Activated T-helper 17 cell treated with anti-CD3 and anti-CD28 coated beads, Interleukin-2, amount 50 U/mL, for 72 hours (primary cell): ENCODE data around the gene ANXA6. TPM values are rescaled to one million over a fixed set of nuclear protein-coding genes. Genes with fewer than 3 reads are reported as not detected.
A peak's percentile ranks its signal among the peaks of the same experiment; 100 is the strongest.

Experiments used
- ATAC-seq: fragments of 150-1000 bp; cut with Tn5 transposase; replicated peaks from 2 replicates; pipeline ENCODE4 v1.10.0; 2021; ENCODE audit warnings: mild to moderate bottlenecking, moderate library complexity
- H3K27ac Mint-ChIP-seq: one replicate; pipeline ENCODE4 v1.8.0; 2022; ENCODE audit warnings: mixed read lengths
- H3K27me3 Mint-ChIP-seq: one replicate; pipeline ENCODE4 v1.8.0; 2022; ENCODE audit warnings: mixed read lengths
- H3K36me3 Mint-ChIP-seq: one replicate; pipeline ENCODE4 v1.8.0; 2022; ENCODE audit warnings: low read depth, mild to moderate bottlenecking, mixed read lengths
- H3K4me1 Mint-ChIP-seq: one replicate; pipeline ENCODE4 v1.8.0; 2022; ENCODE audit warnings: mixed read lengths
- H3K4me3 Mint-ChIP-seq: one replicate; pipeline ENCODE4 v1.8.0; 2022; ENCODE audit warnings: mild to moderate bottlenecking, mixed read lengths
- H3K9me3 Mint-ChIP-seq: one replicate; pipeline ENCODE4 v1.8.0; 2022; ENCODE audit warnings: mixed read lengths
- total RNA-seq, 2 donors: library from RNA; stranded (reverse); gene quantifications; one replicate each; pipeline ENCODE4 v1.2.3, GENCODE V29; 2022

Gene ANXA6
- total RNA-seq, 2 donors from 2014 or later = 432 to 559 TPM

DNA sequence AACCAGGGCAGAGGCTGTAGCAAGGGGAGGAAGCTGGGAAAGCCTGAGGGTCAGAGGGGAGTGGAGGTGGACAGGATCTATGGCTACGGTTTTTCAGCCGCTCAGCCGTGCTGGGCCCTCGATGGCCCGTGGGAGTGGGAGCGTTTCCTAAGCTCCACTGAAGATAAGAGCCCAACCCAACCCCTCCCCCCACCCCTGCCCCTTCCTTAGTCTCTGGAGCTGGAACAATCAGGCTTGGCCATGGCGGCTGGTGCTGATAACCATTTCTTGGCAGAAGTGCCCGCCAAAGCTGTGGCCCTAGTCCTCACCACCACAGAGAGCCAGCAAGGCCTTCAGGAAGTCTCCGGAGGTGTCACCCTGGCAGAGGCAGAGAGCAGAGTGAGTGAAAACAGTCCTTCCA is 56.4 kb downstream of the ANXA6 start:
- peaks cover 95% of the 10 kb centered on the region for H3K36me3 Mint-ChIP-seq

DNA sequence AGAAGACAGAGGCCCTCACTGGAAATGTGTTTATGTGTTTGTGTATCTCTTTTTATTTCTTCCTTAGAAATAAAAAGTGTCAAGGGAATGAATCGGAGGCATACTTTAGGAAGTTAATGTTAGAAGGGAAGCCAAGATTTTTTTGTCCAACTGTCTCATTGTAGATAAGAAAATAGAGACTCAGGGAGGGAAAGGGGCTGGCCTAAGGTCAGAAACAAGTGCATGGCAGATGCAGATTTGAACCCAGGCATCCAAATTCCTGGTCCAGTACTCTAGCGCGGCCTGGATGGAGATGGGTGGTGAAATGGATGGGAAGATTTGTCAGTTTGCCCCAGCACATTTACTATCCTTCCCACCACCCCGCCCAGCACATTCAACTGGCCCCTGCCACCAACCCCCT is 56.9 kb downstream of the ANXA6 start:
- H3K27me3 Mint-ChIP-seq = no peaks in the 10 kb centered on the region

More for the DNA sequence above, 56.4 kb downstream of the ANXA6 start:
- H3K9me3 Mint-ChIP-seq = no peaks in the 10 kb centered on the region
- peak overlapping the region; percentile 39 for H3K27ac Mint-ChIP-seq
- peaks cover 36% of the 10 kb centered on the region for H3K4me1 Mint-ChIP-seq
- H3K27me3 Mint-ChIP-seq = no peaks in the 10 kb centered on the region
- H3K4me3 Mint-ChIP-seq = no peak overlapping the region
- ATAC-seq = no peak

DNA sequence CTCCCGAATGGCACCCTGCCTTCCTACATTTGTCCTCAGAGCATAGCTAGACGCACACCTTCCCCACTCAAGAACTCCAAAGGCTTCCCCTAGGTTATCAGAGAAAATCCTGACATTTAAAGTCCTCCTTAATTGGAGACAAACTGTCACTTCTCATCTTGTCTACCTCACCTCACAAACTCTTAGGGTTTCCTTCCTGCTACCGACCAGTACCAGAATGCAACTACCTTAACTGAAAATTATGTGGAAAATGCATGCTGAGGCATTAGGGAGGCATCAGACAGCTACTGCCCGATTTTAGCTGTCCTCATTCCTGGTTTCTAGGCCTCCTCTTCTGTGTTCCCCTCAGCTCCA is 58.8 kb downstream of the ANXA6 start:
- Mint-ChIP-seq H3K27me3 (no peaks in the 10 kb centered on the region), H3K4me3 (peak overlapping the region; percentile 30), H3K9me3 (no peaks in the 10 kb centered on the region), H3K27ac (peak overlapping the region; percentile 39), H3K36me3 (peaks cover 88% of the 10 kb centered on the region), H3K4me1 (peaks cover 54% of the 10 kb centered on the region)
- ATAC-seq = no peak

More for the DNA sequence above, 56.9 kb downstream of the ANXA6 start:
- Mint-ChIP-seq H3K4me3 (no peak overlapping the region), H3K9me3 (no peaks in the 10 kb centered on the region), H3K4me1 (peaks cover 39% of the 10 kb centered on the region), H3K36me3 (peaks cover 95% of the 10 kb centered on the region), H3K27ac (peak overlapping the region; percentile 39)
- no peak for ATAC-seq

DNA sequence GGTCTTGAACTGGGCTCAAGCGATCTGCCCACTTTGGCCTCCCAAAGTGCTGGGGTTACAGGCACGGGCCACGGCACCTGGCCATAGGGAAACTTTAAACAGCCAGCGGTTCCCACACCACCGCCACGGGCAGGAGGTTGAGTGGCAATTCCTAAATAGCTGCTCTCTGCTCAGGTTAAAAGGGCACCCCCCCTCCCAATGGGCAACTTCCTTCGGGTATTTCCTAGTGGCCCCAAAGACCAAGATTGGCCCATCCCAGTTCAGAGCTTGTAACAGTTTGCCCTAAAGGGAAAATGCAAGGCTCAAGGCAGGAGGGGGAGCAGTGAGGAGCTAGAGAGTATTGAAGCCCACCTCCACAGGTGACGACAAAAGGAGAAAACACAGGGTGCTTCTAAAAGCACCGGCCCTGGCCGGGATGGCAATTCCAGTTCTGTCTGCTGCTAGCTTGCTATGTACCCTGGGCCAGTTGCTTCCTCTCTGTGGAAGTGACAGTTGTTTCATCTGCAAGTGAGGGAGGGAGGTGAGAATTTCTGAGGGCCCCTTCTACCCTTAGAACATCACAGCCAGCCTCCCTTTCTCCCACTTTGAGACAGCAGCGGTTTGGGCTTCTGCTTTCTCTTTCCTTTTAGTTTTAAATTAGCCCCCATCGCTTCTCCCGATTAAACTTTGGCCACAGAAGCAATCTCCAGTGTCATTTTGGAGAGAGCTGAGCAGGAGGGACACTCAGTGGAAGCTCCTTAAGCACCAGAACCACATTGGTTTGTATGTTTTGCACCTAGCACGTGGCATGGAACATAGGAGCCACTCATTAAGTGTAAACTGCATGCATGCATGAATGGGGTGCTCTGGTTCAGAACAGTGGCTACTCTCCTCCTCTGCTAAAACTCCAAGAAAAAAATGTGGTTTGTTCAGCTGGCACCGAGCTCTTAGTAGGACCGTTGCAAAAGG is 59.5 kb downstream of the ANXA6 start:
- peak overlapping the region; percentile 39 for H3K27ac Mint-ChIP-seq
- peaks cover 86% of the 10 kb centered on the region for H3K36me3 Mint-ChIP-seq
- peak overlapping the region; percentile 30 for H3K4me3 Mint-ChIP-seq
- peaks cover 61% of the 10 kb centered on the region for H3K4me1 Mint-ChIP-seq
- H3K27me3 Mint-ChIP-seq = no peaks in the 10 kb centered on the region
- H3K9me3 Mint-ChIP-seq = no peaks in the 10 kb centered on the region
- ATAC-seq = no peak

DNA sequence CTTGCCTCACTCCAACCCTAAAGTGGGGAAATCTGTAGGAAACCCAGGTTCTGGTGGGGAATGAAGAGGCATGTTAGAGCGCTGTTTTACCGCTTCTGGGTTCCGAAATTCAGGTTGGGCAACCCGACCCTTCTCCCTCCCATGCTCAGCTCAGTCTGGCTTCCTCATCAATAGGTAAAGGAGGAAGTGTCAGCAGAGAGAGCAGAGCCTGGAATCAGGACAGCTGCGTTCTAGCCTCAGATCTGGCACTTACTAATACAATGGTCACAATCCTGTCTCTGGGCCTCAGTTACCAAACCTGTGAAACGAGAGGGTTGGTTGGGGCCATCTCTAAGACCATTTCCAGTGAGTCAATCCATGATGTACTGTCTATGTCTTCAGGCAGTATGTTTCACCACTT is 60.5 kb downstream of the ANXA6 start:
- no peak overlapping the region for H3K4me3 Mint-ChIP-seq
- no peak for ATAC-seq
- no peaks in the 10 kb centered on the region for H3K9me3 Mint-ChIP-seq
- peaks cover 76% of the 10 kb centered on the region for H3K36me3 Mint-ChIP-seq
- H3K27me3 Mint-ChIP-seq = no peaks in the 10 kb centered on the region
- H3K27ac Mint-ChIP-seq = peak overlapping the region; percentile 95
- H3K4me1 Mint-ChIP-seq = peaks cover 61% of the 10 kb centered on the region

GRCh38 chr5:151096001-151096373 is 61.6 kb downstream of the ANXA6 start:
- Mint-ChIP-seq H3K9me3 (no peaks in the 10 kb centered on the region), H3K4me1 (peaks cover 65% of the 10 kb centered on the region), H3K27me3 (no peaks in the 10 kb centered on the region), H3K36me3 (peaks cover 65% of the 10 kb centered on the region), H3K27ac (peak overlapping the region; percentile 95), H3K4me3 (peak overlapping the region; percentile 75)
- no peak for ATAC-seq

DNA sequence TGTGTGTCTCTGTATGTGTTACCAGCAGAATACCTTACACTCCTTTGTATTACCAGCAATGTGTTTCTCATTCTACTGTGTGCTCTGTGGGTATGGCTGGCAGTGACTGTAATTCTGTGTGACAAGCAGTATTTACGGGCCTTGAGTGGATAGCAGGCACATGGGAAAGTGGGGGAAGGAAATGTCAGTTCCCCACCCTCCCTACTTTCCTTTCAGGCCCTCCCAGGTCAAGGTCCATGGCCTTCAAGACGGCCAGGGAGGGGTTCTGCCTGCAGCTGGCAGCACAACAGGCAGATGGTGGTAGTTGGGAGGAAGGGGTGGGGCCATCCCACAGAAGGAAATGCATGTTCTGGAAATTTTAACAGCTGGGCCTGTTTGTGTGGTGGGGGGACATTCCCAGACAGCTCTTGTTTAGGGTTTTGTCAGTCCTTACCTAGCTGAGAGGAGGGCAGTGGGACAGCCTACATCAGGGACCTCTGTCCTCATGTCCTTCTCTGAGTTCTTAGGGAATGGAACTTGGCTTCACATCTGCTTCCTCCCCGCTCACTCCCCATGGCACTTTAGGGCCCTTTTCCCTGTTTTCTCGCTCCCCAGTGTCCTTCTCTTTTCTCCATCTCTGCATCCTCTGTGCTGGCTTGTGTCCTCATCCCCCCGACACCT is 62.1 kb downstream of the ANXA6 start:
- Mint-ChIP-seq H3K27me3 (no peaks in the 10 kb centered on the region), H3K27ac (peak overlapping the region; percentile 95), H3K9me3 (no peaks in the 10 kb centered on the region), H3K4me1 (peaks cover 61% of the 10 kb centered on the region), H3K4me3 (peak overlapping the region; percentile 75), H3K36me3 (peaks cover 60% of the 10 kb centered on the region)
- no peak for ATAC-seq

DNA sequence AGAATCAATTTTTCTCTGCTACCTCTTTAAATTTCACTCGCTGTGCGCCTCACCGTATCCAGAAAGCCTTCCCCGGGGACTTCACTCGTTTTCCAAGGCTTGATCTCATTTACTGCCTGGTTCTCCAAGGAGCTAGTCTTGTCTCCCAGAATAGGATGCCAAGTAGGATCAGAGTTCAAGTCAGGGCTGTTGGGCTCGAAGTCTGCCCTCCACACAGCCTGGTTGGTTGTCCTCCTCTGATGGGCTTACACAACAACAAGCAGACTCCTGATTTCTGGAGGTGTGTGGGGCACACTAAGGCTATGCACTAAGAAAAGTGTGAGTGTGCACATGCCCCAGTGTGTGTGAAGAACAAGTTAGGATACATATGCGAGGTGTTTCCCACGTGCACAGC is 62.7 kb downstream of the ANXA6 start:
- no peaks in the 10 kb centered on the region for H3K27me3 Mint-ChIP-seq
- H3K36me3 Mint-ChIP-seq = peaks cover 54% of the 10 kb centered on the region
- no peaks in the 10 kb centered on the region for H3K9me3 Mint-ChIP-seq
- H3K4me3 Mint-ChIP-seq = peak overlapping the region; percentile 75
- no peak for ATAC-seq
- peaks cover 56% of the 10 kb centered on the region for H3K4me1 Mint-ChIP-seq
- peak overlapping the region; percentile 95 for H3K27ac Mint-ChIP-seq

DNA sequence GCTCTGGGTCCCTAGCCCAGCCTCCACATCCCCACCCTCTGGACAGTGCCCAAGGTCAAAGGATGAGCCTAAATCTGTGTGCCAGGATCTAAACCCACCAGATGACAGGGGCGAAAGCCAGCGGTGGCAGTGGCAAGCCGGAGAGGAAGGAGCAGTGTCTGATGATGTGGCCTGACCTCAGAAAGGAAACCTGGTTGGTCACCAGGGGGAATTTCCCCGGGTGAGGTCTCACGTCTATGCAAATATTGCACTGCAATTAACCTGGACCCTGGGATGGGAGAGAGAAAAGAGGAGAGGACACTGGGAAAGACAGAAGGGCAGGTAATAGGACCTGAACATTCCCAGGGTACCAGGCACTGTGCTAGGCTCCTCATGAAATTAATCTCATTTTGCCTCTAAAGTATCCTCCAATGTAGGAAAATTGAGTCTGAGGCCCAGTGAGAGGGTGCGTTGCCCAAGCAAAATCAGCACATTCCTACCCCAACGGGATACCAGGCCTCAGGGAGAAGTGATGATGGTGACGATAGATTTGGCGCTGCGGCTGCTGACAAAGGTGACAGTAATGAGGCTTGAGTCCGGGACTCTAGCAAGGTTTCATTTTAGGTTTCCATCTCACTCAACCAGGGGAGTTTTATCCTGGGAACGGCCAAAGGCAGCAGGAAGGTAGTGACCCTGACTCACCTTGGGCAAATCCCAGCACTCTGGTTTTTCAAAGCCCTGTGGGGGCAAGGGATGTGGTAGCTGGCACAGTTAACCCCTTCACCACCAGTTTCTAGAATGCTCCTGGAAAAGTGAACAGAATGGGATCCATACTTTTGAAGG is 63.3 kb downstream of the ANXA6 start:
- H3K36me3 Mint-ChIP-seq = peaks cover 48% of the 10 kb centered on the region
- ATAC-seq = peak; percentile 84
- H3K9me3 Mint-ChIP-seq = no peaks in the 10 kb centered on the region
- peak overlapping the region; percentile 75 for H3K4me3 Mint-ChIP-seq
- peaks cover 50% of the 10 kb centered on the region for H3K4me1 Mint-ChIP-seq
- H3K27me3 Mint-ChIP-seq = no peaks in the 10 kb centered on the region
- H3K27ac Mint-ChIP-seq = peak overlapping the region; percentile 95

- H3K36me3 Mint-ChIP-seq = peaks cover 40% of the 10 kb centered on the region
- peak overlapping the region; percentile 75 for H3K4me3 Mint-ChIP-seq
- H3K27ac Mint-ChIP-seq = peak overlapping the region; percentile 95
- no peaks in the 10 kb centered on the region for H3K27me3 Mint-ChIP-seq
- no peaks in the 10 kb centered on the region for H3K9me3 Mint-ChIP-seq
- peak; percentile 34 for ATAC-seq
- peaks cover 42% of the 10 kb centered on the region for H3K4me1 Mint-ChIP-seq
Observed at GRCh38 chr5:151093476-151093889, 64.1 kb downstream of the ANXA6 start.

- H3K4me1 Mint-ChIP-seq = peaks cover 38% of the 10 kb centered on the region
- no peaks in the 10 kb centered on the region for H3K9me3 Mint-ChIP-seq
- peak overlapping the region; percentile 75 for H3K4me3 Mint-ChIP-seq
- peak overlapping the region; percentile 95 for H3K27ac Mint-ChIP-seq
- peaks cover 38% of the 10 kb centered on the region for H3K36me3 Mint-ChIP-seq
- no peak for ATAC-seq
- no peaks in the 10 kb centered on the region for H3K27me3 Mint-ChIP-seq
Observed at GRCh38 chr5:151092762-151093161, 64.8 kb downstream of the ANXA6 start.

DNA sequence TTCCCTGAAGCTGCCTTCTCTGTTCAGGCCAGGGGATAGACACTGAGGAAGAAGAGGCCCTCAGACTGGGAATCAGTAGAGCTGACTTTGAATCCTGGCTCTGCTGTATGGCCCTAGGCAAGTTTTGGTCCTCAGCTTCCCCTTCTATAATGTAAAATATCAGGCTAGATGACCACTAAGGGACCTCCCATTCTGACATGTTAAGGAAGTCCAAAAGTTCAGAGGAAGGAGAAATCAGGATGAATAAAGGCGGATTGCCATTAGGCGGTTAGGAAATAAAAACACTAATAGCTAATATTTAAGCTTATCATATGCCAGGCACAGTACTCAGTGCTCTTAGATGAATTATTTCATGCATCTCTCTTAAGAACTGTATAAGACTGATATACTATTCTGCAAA is 67.9 kb downstream of the ANXA6 start:
- ATAC-seq = no peak
- peaks cover 36% of the 10 kb centered on the region for H3K36me3 Mint-ChIP-seq
- no peak overlapping the region for H3K27ac Mint-ChIP-seq
- no peaks in the 10 kb centered on the region for H3K9me3 Mint-ChIP-seq
- H3K4me1 Mint-ChIP-seq = peaks cover 24% of the 10 kb centered on the region
- no peak overlapping the region for H3K4me3 Mint-ChIP-seq
- H3K27me3 Mint-ChIP-seq = no peaks in the 10 kb centered on the region

DNA sequence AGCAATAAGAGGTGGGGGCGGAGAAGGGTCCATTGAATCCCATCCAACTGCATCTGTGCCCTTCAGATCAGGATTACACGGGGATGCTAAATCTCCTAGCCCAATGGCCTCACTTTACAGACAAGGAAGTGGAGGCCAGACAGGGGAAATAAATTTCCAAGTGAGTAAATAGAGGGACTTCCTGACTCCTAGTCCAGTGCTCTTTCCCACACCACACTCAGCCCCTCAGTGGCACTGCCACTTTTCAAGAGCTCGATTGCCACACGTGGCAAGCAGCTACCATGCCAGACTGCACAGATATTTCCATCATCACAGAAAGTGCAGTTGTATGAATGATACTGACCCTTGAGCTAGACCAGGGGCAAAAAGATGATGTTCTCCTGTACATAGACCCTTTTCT is 68.6 kb downstream of the ANXA6 start:
- peaks cover 36% of the 10 kb centered on the region for H3K36me3 Mint-ChIP-seq
- H3K4me3 Mint-ChIP-seq = no peak overlapping the region
- H3K4me1 Mint-ChIP-seq = peaks cover 18% of the 10 kb centered on the region
- ATAC-seq = no peak
- H3K9me3 Mint-ChIP-seq = no peaks in the 10 kb centered on the region
- H3K27me3 Mint-ChIP-seq = no peaks in the 10 kb centered on the region
- H3K27ac Mint-ChIP-seq = no peak overlapping the region

DNA sequence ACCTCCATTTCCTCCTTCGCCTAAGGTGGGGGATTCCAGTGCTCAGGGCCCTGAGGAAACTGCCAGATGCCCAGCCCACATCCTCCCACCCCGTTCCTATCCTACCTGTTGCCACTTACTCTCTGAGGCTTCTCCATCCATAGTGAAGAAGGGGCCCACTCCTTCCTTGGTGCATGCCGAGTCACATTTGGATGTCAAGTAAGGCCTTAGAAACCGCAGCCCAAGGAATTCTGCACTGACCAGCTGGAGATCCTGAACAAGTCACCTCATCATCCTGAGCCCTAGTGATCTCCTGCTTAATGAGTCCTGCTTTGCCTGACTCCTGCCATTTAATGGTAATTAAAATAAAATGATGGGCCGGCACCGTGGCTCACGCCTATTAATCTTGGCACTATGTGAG is 70.1 kb downstream of the ANXA6 start:
- peaks cover 16% of the 10 kb centered on the region for H3K4me1 Mint-ChIP-seq
- peak overlapping the region; percentile 88 for H3K4me3 Mint-ChIP-seq
- H3K36me3 Mint-ChIP-seq = peaks cover 44% of the 10 kb centered on the region
- no peaks in the 10 kb centered on the region for H3K9me3 Mint-ChIP-seq
- H3K27me3 Mint-ChIP-seq = no peaks in the 10 kb centered on the region
- ATAC-seq = no peak
- peak overlapping the region; percentile 85 for H3K27ac Mint-ChIP-seq
